Activated naive CD4-positive, alpha-beta T cell treated with anti-CD3 and anti-CD28 coated beads for 36 hours (primary cell): Measurements from ENCODE around the gene OPCML. TPM values are rescaled to one million over a fixed set of nuclear protein-coding genes. Genes with fewer than 3 reads are reported as not detected.

Source experiments
- CTCF ChIA-PET: fragments of 350-600 bp; sonication (Branson Sonifier 250); formaldehyde crosslinking; loops from one replicate; lab custom pipeline; 2021; ENCODE audit warnings: antibody characterized with exemption; lab: Charles Lee
- DNase-seq: peaks from one replicate; pipeline ENCODE4 v3.0.0-alpha.2; 2020
- H3K27ac Mint-ChIP-seq: one replicate; pipeline ENCODE4 v1.8.0; 2021; ENCODE audit warnings: mild to moderate bottlenecking, mixed read lengths
- H3K27me3 Mint-ChIP-seq: one replicate; pipeline ENCODE4 v1.8.0; 2021; ENCODE audit warnings: low read depth, mixed read lengths
- H3K36me3 Mint-ChIP-seq: one replicate; pipeline ENCODE4 v1.8.0; 2021; ENCODE audit warnings: low read depth, mixed read lengths
- H3K4me1 Mint-ChIP-seq: one replicate; pipeline ENCODE4 v1.8.0; 2021; ENCODE audit warnings: low read depth, mixed read lengths
- H3K4me3 Mint-ChIP-seq: one replicate; pipeline ENCODE4 v1.8.0; 2021; ENCODE audit warnings: mild to moderate bottlenecking, moderate library complexity, mixed read lengths
- H3K9me3 Mint-ChIP-seq: one replicate; pipeline ENCODE4 v1.8.0; 2021; ENCODE audit warnings: mixed read lengths
- intact Hi-C: fragments of 100-400 bp; cut with micrococcal nuclease; formaldehyde crosslinking; loops from one replicate; pipeline ENCODE4 v1.15.1; 2023
- total RNA-seq, 2 experiments: library from RNA; stranded (reverse); gene quantifications; one replicate each; pipeline ENCODE4 v1.2.3, GENCODE V29; 2021

Gene OPCML
- total RNA-seq, 2 experiments from 2014 or later: not detected

DNA sequence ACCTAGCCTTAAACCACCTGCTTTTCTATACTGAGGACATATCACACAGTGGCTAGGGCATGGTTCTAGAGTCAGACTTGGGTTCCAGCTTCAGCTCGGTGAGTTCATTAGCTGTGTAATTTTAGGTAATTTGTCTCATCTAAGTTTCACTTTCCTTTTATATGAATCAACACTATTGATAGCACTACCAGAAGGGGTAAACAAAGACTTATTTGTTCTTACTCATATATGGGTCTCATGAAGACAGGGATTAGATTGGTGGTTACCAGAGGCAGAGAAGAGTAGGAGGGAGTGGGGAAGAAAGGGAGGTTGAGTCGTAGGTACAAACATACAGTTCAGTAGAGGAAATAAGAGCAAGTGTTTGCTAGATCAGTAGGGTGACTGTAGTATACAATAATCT is 924.7 kb downstream of the OPCML start:
- no peak overlapping the region for H3K27ac Mint-ChIP-seq
- intact Hi-C loops: no loop called here
- no peaks in the 10 kb centered on the region for H3K36me3 Mint-ChIP-seq
- no peaks in the 10 kb centered on the region for H3K27me3 Mint-ChIP-seq
- CTCF ChIA-PET: no interaction called here
- H3K9me3 Mint-ChIP-seq: peaks cover 2% of the 10 kb centered on the region
- no peak for DNase-seq
- no peak overlapping the region for H3K4me3 Mint-ChIP-seq
- no peaks in the 10 kb centered on the region for H3K4me1 Mint-ChIP-seq

DNA sequence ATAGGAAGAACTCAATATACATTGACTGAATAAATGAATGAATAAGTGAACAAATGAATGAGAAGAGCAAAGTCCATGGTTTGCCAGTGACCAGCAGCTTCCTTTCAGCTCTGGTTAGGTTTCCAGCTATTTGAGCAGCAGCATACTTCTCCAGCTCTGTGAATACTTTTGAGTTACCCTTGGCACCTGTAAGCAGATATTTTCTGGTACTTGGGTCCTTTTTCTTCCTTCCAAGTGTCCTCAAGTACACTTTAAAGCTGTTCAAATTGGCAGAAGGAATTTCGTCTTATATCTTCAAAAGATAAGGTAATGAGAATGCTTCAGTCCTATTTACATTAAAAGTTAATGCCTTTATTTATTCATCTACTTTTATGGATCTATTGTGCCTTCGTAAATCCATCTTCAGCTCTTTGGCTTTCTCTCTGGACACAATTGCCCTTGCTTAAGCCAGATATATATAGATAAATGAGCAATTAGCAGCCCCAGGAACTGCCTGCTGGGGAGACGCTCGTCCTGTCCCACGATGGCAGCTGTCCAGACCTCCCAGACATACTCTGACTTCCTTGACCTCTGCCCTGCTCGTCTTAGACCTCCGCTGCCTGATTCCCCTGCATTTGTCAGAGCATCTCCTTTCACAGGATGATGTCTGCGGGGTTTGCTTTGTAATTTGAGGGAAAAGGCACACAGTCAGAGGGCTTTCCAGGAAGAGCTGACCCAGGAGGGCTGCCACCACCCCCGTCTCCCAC is 926.3 kb downstream of the OPCML start:
- intact Hi-C loops: no loop called here
- H3K4me1 Mint-ChIP-seq: no peaks in the 10 kb centered on the region
- CTCF ChIA-PET: no interaction called here

GRCh38 chr11:132604431-132604830 is 927.9 kb downstream of the OPCML start:
- Mint-ChIP-seq H3K27me3 (no peaks in the 10 kb centered on the region), H3K36me3 (no peaks in the 10 kb centered on the region), H3K9me3 (peaks cover 3% of the 10 kb centered on the region), H3K4me3 (no peak overlapping the region), H3K27ac (no peak overlapping the region), H3K4me1 (no peaks in the 10 kb centered on the region)
- CTCF ChIA-PET: no interaction called here
- no peak for DNase-seq
- intact Hi-C loops: loop anchor here (5.0 kb wide), 1 partner anchor 582 kb away; no protein-coding TSS in a partner anchor

More for the DNA sequence above, 926.3 kb downstream of the OPCML start:
- Mint-ChIP-seq H3K4me3 (no peak overlapping the region), H3K27ac (no peak overlapping the region), H3K9me3 (peaks cover 2% of the 10 kb centered on the region), H3K36me3 (no peaks in the 10 kb centered on the region), H3K27me3 (no peaks in the 10 kb centered on the region)
- DNase-seq: no peak

GRCh38 chr11:132601875-132602274 is 930.4 kb downstream of the OPCML start:
- H3K27me3 Mint-ChIP-seq: no peaks in the 10 kb centered on the region
- H3K4me1 Mint-ChIP-seq: no peaks in the 10 kb centered on the region
- CTCF ChIA-PET: no interaction called here
- DNase-seq: no peak
- H3K9me3 Mint-ChIP-seq: peaks cover 2% of the 10 kb centered on the region
- H3K36me3 Mint-ChIP-seq: no peaks in the 10 kb centered on the region
- H3K4me3 Mint-ChIP-seq: no peak overlapping the region
- H3K27ac Mint-ChIP-seq: no peak overlapping the region
- intact Hi-C loops: loop anchor here (5.0 kb wide), 1 partner anchor 580 kb away; no protein-coding TSS in a partner anchor

DNA sequence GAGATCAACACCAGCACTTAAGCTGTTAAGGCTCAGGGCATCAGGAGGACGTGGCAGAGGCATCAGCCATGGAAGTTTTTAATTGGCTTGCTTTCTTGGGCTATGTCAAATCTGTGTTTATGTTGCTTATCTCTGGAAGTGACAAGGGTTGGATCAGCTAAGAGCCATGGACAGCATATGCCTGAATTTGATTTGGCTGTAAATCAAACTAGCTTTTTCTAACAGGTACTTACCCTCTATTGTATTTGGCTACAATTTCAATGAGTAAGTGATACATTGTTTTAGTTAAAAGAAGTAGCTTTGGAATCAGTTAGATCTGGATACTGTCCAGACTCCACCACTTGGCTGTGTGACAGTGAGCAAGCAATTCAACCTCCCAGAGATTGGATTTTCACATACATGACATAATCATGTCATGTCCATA is 936.6 kb downstream of the OPCML start:
- Mint-ChIP-seq H3K4me1 (no peaks in the 10 kb centered on the region), H3K4me3 (no peak overlapping the region)

GRCh38 chr11:132595246-132595645 is 937.1 kb downstream of the OPCML start:
- no peaks in the 10 kb centered on the region for H3K27me3 Mint-ChIP-seq
- no peaks in the 10 kb centered on the region for H3K36me3 Mint-ChIP-seq
- H3K4me1 Mint-ChIP-seq: no peaks in the 10 kb centered on the region
- H3K4me3 Mint-ChIP-seq: no peak overlapping the region
- intact Hi-C loops: no loop called here
- DNase-seq: no peak
- H3K27ac Mint-ChIP-seq: no peak overlapping the region
- H3K9me3 Mint-ChIP-seq: peaks cover 2% of the 10 kb centered on the region
- CTCF ChIA-PET: interaction anchor here (0.6 kb wide), 1 partner anchor 348 kb away, joined by 4 read pairs; no protein-coding TSS in a partner anchor

More for the DNA sequence above, 936.6 kb downstream of the OPCML start:
- CTCF ChIA-PET: interaction anchor here (0.6 kb wide), 1 partner anchor 348 kb away, joined by 4 read pairs; no protein-coding TSS in a partner anchor
- Mint-ChIP-seq H3K27me3 (no peaks in the 10 kb centered on the region), H3K9me3 (peaks cover 2% of the 10 kb centered on the region), H3K36me3 (no peaks in the 10 kb centered on the region), H3K27ac (no peak overlapping the region)
- no peak for DNase-seq
- intact Hi-C loops: no loop called here

DNA sequence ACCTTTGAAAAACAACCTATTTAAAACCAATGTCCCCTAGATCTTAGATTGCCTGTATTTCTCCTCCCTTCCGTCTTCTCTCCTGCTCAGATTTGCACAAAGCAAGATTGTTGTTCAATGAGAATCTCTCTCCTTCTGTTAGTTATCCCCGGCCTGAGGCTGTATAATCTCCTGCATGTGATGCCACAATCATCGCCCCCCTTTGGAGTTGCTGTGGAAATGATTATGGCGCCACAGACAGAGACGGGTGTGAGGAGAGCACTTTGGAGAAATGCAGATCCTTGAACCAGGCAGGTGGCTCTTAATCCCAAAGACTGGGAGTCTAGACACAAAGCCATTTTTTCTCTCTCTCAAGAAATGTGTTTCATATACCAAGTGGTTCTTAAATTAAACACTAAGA is 941.3 kb downstream of the OPCML start:
- DNase-seq: no peak
- H3K4me1 Mint-ChIP-seq: no peaks in the 10 kb centered on the region
- no peak overlapping the region for H3K27ac Mint-ChIP-seq
- H3K4me3 Mint-ChIP-seq: no peak overlapping the region
- H3K9me3 Mint-ChIP-seq: no peaks in the 10 kb centered on the region
- CTCF ChIA-PET: no interaction called here
- H3K36me3 Mint-ChIP-seq: no peaks in the 10 kb centered on the region
- H3K27me3 Mint-ChIP-seq: no peaks in the 10 kb centered on the region
- intact Hi-C loops: no loop called here

DNA sequence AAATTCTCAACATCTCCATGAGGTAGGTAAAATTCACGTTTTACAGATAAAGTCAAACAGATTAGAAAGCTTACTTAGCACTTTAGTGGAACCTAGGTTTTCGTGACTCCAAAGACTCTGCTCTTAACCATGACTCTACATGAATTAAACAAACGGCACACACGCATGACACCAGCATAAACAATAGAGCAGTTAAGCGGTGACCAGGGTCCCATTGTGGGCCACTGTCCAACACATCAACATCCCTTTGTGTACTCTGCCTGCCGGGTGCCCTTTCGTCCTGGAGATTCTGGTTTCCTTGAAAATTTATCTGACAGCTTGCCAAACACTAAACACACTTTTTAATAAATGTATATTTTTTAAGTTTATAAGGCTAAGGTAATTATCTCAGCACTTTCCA is 941.7 kb downstream of the OPCML start:
- no peaks in the 10 kb centered on the region for H3K27me3 Mint-ChIP-seq
- no peaks in the 10 kb centered on the region for H3K4me1 Mint-ChIP-seq
- CTCF ChIA-PET: no interaction called here
- no peaks in the 10 kb centered on the region for H3K9me3 Mint-ChIP-seq
- no peak for DNase-seq
- intact Hi-C loops: no loop called here
- H3K36me3 Mint-ChIP-seq: no peaks in the 10 kb centered on the region
- no peak overlapping the region for H3K27ac Mint-ChIP-seq
- no peak overlapping the region for H3K4me3 Mint-ChIP-seq

- CTCF ChIA-PET: no interaction called here
- Mint-ChIP-seq H3K27ac (no peak overlapping the region), H3K36me3 (no peaks in the 10 kb centered on the region)
These were observed 942.5 kb downstream of the OPCML start for GRCh38 chr11:132589791-132590190.

DNA sequence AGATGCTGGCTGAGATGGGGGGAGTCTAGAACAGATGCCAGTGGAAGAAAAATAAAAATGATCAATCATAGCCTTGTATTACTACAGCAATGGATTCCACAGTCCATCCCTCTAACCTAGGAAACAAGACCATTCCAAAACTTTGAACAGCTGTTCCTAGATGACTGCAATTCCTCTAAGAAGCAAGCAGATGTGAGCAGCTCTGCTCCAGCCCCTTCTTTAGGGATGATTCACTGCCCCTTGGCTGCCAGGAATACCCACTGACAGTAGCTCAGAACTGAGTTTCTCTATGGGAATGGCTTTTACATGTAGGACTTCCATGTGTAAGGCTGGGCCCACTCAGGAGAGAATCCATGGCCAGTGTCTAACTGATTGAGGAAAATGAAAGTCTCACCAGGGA is 943.9 kb downstream of the OPCML start:
- H3K27me3 Mint-ChIP-seq: no peaks in the 10 kb centered on the region
- no peaks in the 10 kb centered on the region for H3K9me3 Mint-ChIP-seq
- H3K27ac Mint-ChIP-seq: no peak overlapping the region
- intact Hi-C loops: no loop called here
- DNase-seq: no peak
- CTCF ChIA-PET: no interaction called here
- H3K4me1 Mint-ChIP-seq: no peaks in the 10 kb centered on the region
- H3K4me3 Mint-ChIP-seq: no peak overlapping the region
- H3K36me3 Mint-ChIP-seq: no peaks in the 10 kb centered on the region

More at GRCh38 chr11:132589791-132590190, 942.5 kb downstream of the OPCML start:
- intact Hi-C loops: no loop called here
- no peak for DNase-seq
- no peaks in the 10 kb centered on the region for H3K9me3 Mint-ChIP-seq
- H3K27me3 Mint-ChIP-seq: no peaks in the 10 kb centered on the region
- no peak overlapping the region for H3K4me3 Mint-ChIP-seq
- no peaks in the 10 kb centered on the region for H3K4me1 Mint-ChIP-seq

DNA sequence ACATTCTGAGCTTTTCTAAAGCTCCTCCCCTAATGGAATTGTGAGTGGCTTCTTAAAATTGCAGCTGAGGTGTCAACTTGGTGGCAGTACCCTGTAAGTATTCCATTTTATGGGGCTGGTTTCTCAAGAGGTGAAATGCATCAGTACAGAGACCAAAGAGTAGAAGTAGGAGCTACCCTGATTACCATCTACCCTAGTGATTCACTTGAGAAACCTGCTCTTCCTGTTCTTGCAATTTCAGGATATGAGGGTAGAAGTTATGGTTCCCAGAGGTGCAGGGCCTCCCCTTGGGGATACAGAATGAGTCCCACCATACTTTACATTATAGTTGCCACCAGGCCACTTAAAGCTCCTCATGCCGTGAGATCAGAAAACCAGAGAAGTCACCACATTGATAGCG is 944.6 kb downstream of the OPCML start:
- CTCF ChIA-PET: no interaction called here
- H3K27ac Mint-ChIP-seq: no peak overlapping the region
- intact Hi-C loops: no loop called here
- no peaks in the 10 kb centered on the region for H3K9me3 Mint-ChIP-seq
- no peaks in the 10 kb centered on the region for H3K27me3 Mint-ChIP-seq
- no peaks in the 10 kb centered on the region for H3K36me3 Mint-ChIP-seq
- no peak overlapping the region for H3K4me3 Mint-ChIP-seq
- H3K4me1 Mint-ChIP-seq: no peaks in the 10 kb centered on the region
- DNase-seq: no peak

GRCh38 chr11:132586801-132587200 is 945.5 kb downstream of the OPCML start:
- Mint-ChIP-seq H3K27ac (no peak overlapping the region), H3K27me3 (no peaks in the 10 kb centered on the region), H3K4me3 (no peak overlapping the region), H3K4me1 (no peaks in the 10 kb centered on the region), H3K9me3 (no peaks in the 10 kb centered on the region), H3K36me3 (no peaks in the 10 kb centered on the region)
- intact Hi-C loops: no loop called here
- CTCF ChIA-PET: no interaction called here
- DNase-seq: no peak

GRCh38 chr11:132579634-132580327 is 952.5 kb downstream of the OPCML start:
- H3K4me3 Mint-ChIP-seq: no peak overlapping the region
- intact Hi-C loops: no loop called here
- H3K4me1 Mint-ChIP-seq: no peaks in the 10 kb centered on the region
- no peaks in the 10 kb centered on the region for H3K36me3 Mint-ChIP-seq
- H3K9me3 Mint-ChIP-seq: peaks cover 11% of the 10 kb centered on the region
- DNase-seq: no peak
- CTCF ChIA-PET: no interaction called here
- H3K27me3 Mint-ChIP-seq: no peaks in the 10 kb centered on the region
- no peak overlapping the region for H3K27ac Mint-ChIP-seq
